AG04449 (cell line): ENCODE measurements around the gene PFKM.

ENCODE experiments used
- CTCF ChIA-PET: fragments of 350-600 bp; formaldehyde crosslinking; extraction: SDS; loops from one replicate; lab custom pipeline; 2021; ENCODE audit warnings: antibody characterized with exemption; lab: Yijun Ruan, JAX
- POLR2A ChIA-PET: fragments of 400-600, 350-600 bp; formaldehyde crosslinking; extraction: SDS; loops from one replicate; lab custom pipeline; 2020; ENCODE audit warnings: antibody characterized with exemption, inconsistent platforms; lab: Yijun Ruan, JAX
- DNase-seq: peaks from one replicate; pipeline ENCODE4 v3.0.0-alpha.2; 2010; ENCODE audit warnings: low read depth, low spot score
- H3K4me3 ChIP-seq: 2 replicates; pipeline ENCODE4 v1.5.1; 2011; ENCODE audit warnings: low read depth, mild to moderate bottlenecking, control low read depth, low read length
- CTCF ChIP-seq: IDR thresholded peaks from one replicate; pipeline ENCODE4 v1.5.1; 2011; ENCODE audit warnings: mild to moderate bottlenecking, moderate library complexity, low read length, control low read depth, inconsistent platforms; ENCODE audit not compliant: insufficient read depth; ENCODE audit errors: missing control alignments

Gene PFKM

GRCh38 chr12:48183876-48184548 lies 64.8 kb downstream of the PFKM start:
- H3K4me3 ChIP-seq: peak overlapping the region; percentile 80
- no peak for DNase-seq
- CTCF ChIA-PET: interaction anchor here (0.9 to 3.1 kb wide), 6 partner anchors 11 to 434 kb away, joined by 3 to 11 read pairs (median 6); no protein-coding TSS in a partner anchor
- TF ChIP-seq CTCF: no peak
- POLR2A ChIA-PET: no interaction called here

GRCh38 chr12:48184549-48184922 lies 65.4 kb downstream of the PFKM start:
- ChIA-PET POLR2A (no interaction called here), CTCF (interaction anchor here (0.9 to 3.1 kb wide), 6 partner anchors 8 to 433 kb away, joined by 3 to 11 read pairs (median 7); no protein-coding TSS in a partner anchor)
- TF ChIP-seq CTCF: no peak
- H3K4me3 ChIP-seq: peak overlapping the region; percentile 80
- DNase-seq: no peak

GRCh38 chr12:48185181-48185919 lies 66.2 kb downstream of the PFKM start:
- H3K4me3 ChIP-seq: no peak overlapping the region
- POLR2A ChIA-PET: no interaction called here
- no peak for DNase-seq
- no peak for TF ChIP-seq CTCF
- CTCF ChIA-PET: interaction anchor here (0.7 to 3.1 kb wide), 7 partner anchors 9 to 433 kb away, joined by 3 to 11 read pairs (median 4); no protein-coding TSS in a partner anchor

GRCh38 chr12:48187916-48188695 lies 68.9 kb downstream of the PFKM start:
- TF ChIP-seq CTCF: no peak
- DNase-seq: no peak
- ChIA-PET CTCF (interaction anchor here (0.7 to 4.9 kb wide), 9 partner anchors 8 to 536 kb away, joined by 3 to 45 read pairs (median 4); partner anchors contain the start of gene TMEM106C), POLR2A (no interaction called here)
- H3K4me3 ChIP-seq: no peak overlapping the region

- CTCF ChIA-PET: interaction anchor here (0.6 to 4.9 kb wide), 25 partner anchors 9 to 538 kb away, joined by 3 to 45 read pairs (median 5); no protein-coding TSS in a partner anchor
- no peak for DNase-seq
- POLR2A ChIA-PET: no interaction called here
- H3K4me3 ChIP-seq: no peak overlapping the region
- TF ChIP-seq CTCF: peak; percentile 78
Observed at GRCh38 chr12:48189331-48190125, 70.4 kb downstream of the PFKM start.
